GM23248 (cell line): ENCODE data around the gene LCNL1. TPM values are rescaled to one million over a fixed set of nuclear protein-coding genes. Genes with fewer than 3 reads are reported as not detected.

ENCODE experiments used
- DNase-seq: peaks from one replicate; pipeline ENCODE4 v3.0.0-alpha.2; 2015
- H2AFZ ChIP-seq: fragments of 200-600 bp; sonication (generic); 2 replicates; pipeline ENCODE4 v1.6.1; 2016; ENCODE audit warnings: antibody characterized with exemption
- H3F3A ChIP-seq: fragments of 200-600 bp; sonication (generic); 2 replicates; pipeline ENCODE4 v1.6.1; 2016; ENCODE audit warnings: mild to moderate bottlenecking, antibody characterized with exemption, mixed run types; ENCODE audit not compliant: insufficient read depth
- H3K27ac ChIP-seq: fragments of 200-600 bp; sonication (generic); 2 replicates; pipeline ENCODE4 v1.5.1; 2016; ENCODE audit warnings: mild to moderate bottlenecking
- H3K27me3 ChIP-seq: fragments of 200-600 bp; sonication (generic); replicated peaks from 2 replicates; pipeline ENCODE4 v1.6.1; 2016; ENCODE audit warnings: mild to moderate bottlenecking; ENCODE audit not compliant: insufficient read depth
- H3K36me3 ChIP-seq: fragments of 200-600 bp; sonication (generic); 2 replicates; pipeline ENCODE4 v1.6.1; 2016; ENCODE audit warnings: low read depth, mild to moderate bottlenecking
- H3K4me1 ChIP-seq: fragments of 200-600 bp; sonication (generic); 2 replicates; pipeline ENCODE4 v1.6.1; 2016; ENCODE audit warnings: mild to moderate bottlenecking; ENCODE audit not compliant: insufficient read depth
- H3K4me2 ChIP-seq: fragments of 200-600 bp; sonication (generic); one replicate; pipeline ENCODE4 v1.6.1; 2016; ENCODE audit warnings: mild to moderate bottlenecking; ENCODE audit not compliant: unreplicated experiment
- H3K4me3 ChIP-seq: fragments of 200-600 bp; sonication (generic); 2 replicates; pipeline ENCODE4 v1.5.1; 2016; ENCODE audit warnings: mild to moderate bottlenecking
- H3K79me2 ChIP-seq: fragments of 200-600 bp; sonication (generic); 2 replicates; pipeline ENCODE4 v1.6.1; 2016; ENCODE audit warnings: mild to moderate bottlenecking; ENCODE audit not compliant: insufficient read depth
- H3K9ac ChIP-seq: fragments of 200-600 bp; sonication (generic); 2 replicates; pipeline ENCODE4 v1.6.1; 2016; ENCODE audit warnings: mild to moderate bottlenecking
- H3K9me2 ChIP-seq: fragments of 200-600 bp; sonication (generic); 2 replicates; pipeline ENCODE4 v1.6.1; 2016; ENCODE audit warnings: mixed run types, mild to moderate bottlenecking, moderate library complexity; ENCODE audit not compliant: insufficient read depth
- H3K9me3 ChIP-seq: fragments of 200-600 bp; sonication (generic); one replicate; pipeline ENCODE4 v1.6.1; 2017; ENCODE audit warnings: low read depth
- H4K20me1 ChIP-seq: fragments of 200-600 bp; sonication (generic); 2 replicates; pipeline ENCODE4 v1.6.0; 2016; ENCODE audit not compliant: insufficient read depth
- EZH2 ChIP-seq: fragments of 200-600 bp; sonication (generic); IDR thresholded peaks from 2 replicates; pipeline ENCODE4 v1.6.1; 2018; ENCODE audit warnings: antibody characterized with exemption, mild to moderate bottlenecking; ENCODE audit not compliant: insufficient read depth, poor library complexity, severe bottlenecking
- EZH2phosphoT487 ChIP-seq: fragments of 200-600 bp; sonication (generic); IDR thresholded peaks from 2 replicates; pipeline ENCODE4 v1.6.1; 2018; ENCODE audit warnings: antibody characterized with exemption, moderate library complexity, mild to moderate bottlenecking, low read depth; ENCODE audit not compliant: insufficient read depth
- WGBS, 2 experiments: methylation state at CpG; one replicate each; pipeline ENCODE4 v1.1.6; 2015 to 2017; ENCODE audit warnings: low lambda C conversion rate in 2 of 2, low coverage in 1 of 2; ENCODE audit errors: missing lambda C conversion rate in 2 of 2; 5-methylcytosine and 5-hydroxymethylcytosine counted together
- in situ Hi-C: fragments of 300-500 bp; cut with MboI; formaldehyde crosslinking; loops from 2 replicates; pipeline ENCODE4 v1.15.0; 2020
- polyA plus RNA-seq: library from polyadenylated mRNA; unstranded; fragments of >200 nt; fragmentation: Nextera tagmentation; extraction: Ambion mirVana; gene quantifications from 2 replicates; pipeline ENCODE4 v1.2.1, GENCODE V29; 2016
- total RNA-seq: library from RNA; depleted of rRNA; stranded (reverse); fragments of >200 nt; shearing (Covaris generic); gene quantifications from 2 replicates; pipeline ENCODE4 v1.2.3, GENCODE V29; 2014

LCNL1 gene
- total and polyA plus RNA-seq, 2 experiments from 2014 or later = not detected

DNA sequence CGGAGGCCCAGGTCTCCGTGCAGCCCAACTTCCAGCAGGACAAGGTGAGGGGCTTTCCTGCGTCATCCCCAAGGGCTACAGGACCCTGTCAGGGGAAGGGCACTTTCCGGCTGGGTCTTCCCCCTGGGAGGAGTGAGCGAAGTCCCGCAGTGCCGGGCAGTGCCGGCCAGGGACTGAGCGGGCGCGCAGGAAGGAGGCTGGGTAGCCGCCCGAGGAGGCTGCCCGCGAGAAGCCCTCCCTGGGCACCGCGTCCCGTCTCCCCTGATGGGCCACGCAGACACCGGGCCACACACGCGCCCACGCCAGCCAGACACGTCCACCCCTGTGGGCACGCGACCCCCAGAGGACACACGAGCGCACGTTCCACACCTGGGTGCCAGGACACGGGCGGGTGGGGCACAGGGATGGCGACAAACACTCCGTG, 5.1 kb upstream of the LCNL1 start:
- H3K79me2 ChIP-seq = no peaks in the 10 kb centered on the region
- no peak for TF ChIP-seq EZH2
- no peak for TF ChIP-seq EZH2phosphoT487
- no peak overlapping the region for H3K27ac ChIP-seq
- no peaks in the 10 kb centered on the region for H3K36me3 ChIP-seq
- no peaks in the 10 kb centered on the region for H3K9me2 ChIP-seq
- H2AFZ ChIP-seq = peak overlapping the region; percentile 36
- no peaks in the 10 kb centered on the region for H3K9me3 ChIP-seq
- H3K9ac ChIP-seq = peak overlapping the region; percentile 12; the same call in 1 of the 2 replicates
- H3F3A ChIP-seq = no peaks in the 10 kb centered on the region
- 9 to 21% methylated on average over 20 to 28 of the region's 33 CpGs for WGBS, 2 experiments
- H3K4me1 ChIP-seq = no peaks in the 10 kb centered on the region
- H4K20me1 ChIP-seq = no peaks in the 10 kb centered on the region
- peak overlapping the region; percentile 57 for H3K4me3 ChIP-seq
- no peak for DNase-seq
- H3K27me3 ChIP-seq = no peaks in the 10 kb centered on the region
- H3K4me2 ChIP-seq = peak overlapping the region; percentile 58
- in situ Hi-C loops = no loop called here

DNA sequence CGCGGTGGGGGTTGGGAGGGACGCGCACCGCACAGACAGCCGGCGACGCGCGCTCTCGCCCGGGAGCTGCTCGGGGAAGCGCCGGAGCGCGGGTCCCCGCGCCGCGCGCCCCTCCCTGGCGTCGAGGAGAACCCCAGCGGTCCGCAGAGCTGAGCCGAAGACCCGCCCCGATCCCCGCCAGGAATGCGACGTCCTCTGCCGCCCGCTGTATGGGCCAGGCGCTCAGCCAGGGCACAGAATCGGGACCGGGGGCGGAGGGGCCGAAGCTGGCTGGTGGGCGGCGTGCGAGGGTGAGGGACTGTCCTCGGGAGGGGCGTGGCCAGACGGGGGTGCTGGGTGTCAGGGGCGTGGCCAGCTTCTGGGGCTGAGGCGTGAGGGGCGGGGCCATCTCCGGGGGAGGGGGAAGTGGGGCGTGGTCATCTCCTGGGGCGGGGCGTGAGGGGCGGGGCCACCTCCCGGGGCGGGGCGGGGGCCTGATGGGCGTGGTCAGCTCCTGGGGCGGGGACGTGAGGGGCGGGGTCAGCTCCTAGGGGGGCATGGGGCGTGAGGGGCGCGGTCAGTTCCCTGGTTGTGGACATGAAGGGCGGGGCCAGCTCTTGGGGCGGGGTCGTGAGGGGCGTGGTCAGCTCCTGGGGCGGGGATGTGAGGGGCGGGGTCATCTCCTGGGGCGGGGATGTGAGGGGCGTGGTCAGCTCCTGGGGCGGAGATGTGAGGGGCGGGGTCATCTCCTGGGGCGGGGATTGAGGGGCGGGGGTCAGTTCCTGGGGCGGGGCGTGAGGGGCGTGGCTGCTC, 4.5 kb upstream of the LCNL1 start:
- TF ChIP-seq EZH2phosphoT487 (no peak), EZH2 (no peak)
- no peaks in the 10 kb centered on the region for H3K79me2 ChIP-seq
- H3K9me3 ChIP-seq = no peaks in the 10 kb centered on the region
- H3K9me2 ChIP-seq = no peaks in the 10 kb centered on the region
- 5 to 7% methylated on average over 33 to 73 of the region's 78 CpGs for WGBS, 2 experiments
- no peaks in the 10 kb centered on the region for H3K36me3 ChIP-seq
- peak overlapping the region; percentile 12; the same call in 1 of the 2 replicates for H3K9ac ChIP-seq
- H3F3A ChIP-seq = no peaks in the 10 kb centered on the region
- H3K4me2 ChIP-seq = peak overlapping the region; percentile 58
- no peaks in the 10 kb centered on the region for H4K20me1 ChIP-seq
- no peak overlapping the region for H3K27ac ChIP-seq
- peak overlapping the region; percentile 36 for H2AFZ ChIP-seq
- H3K4me3 ChIP-seq = peak overlapping the region; percentile 57
- peak; percentile 77 for DNase-seq
- no peaks in the 10 kb centered on the region for H3K4me1 ChIP-seq
- no peaks in the 10 kb centered on the region for H3K27me3 ChIP-seq
- in situ Hi-C loops = no loop called here

DNA sequence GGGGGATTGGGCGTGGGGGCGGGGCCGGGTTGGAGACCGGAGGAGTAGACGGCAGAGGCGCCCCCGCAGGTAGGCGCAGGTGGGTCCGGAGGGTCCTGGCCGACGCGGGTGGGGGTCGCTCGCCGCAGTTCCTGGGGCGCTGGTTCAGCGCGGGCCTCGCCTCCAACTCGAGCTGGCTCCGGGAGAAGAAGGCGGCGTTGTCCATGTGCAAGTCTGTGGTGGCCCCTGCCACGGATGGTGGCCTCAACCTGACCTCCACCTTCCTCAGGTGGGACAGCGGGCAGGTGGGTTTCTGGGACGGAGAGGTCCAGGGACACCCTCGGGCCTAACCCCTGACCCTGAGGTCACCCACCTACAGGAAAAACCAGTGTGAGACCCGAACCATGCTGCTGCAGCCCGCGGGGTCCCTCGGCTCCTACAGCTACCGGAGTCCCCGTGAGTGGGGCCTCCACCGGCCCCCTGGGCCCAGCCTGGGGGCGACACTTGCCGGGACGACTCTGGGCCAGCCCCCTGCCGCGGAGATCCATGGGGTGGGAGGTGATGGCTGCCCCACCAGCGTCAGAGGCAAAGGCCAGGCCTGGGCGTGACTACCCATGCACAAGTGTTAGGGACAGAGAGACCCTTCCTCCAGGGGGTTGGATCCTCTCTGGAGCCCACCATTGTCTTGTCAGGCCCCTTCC, 3.8 kb upstream of the LCNL1 start:
- Histone ChIP-seq H2AFZ (no peak overlapping the region), H3K27ac (no peak overlapping the region), H3K36me3 (no peaks in the 10 kb centered on the region), H3K4me2 (no peak overlapping the region), H3K9me2 (no peaks in the 10 kb centered on the region), H3K79me2 (no peaks in the 10 kb centered on the region), H3K9me3 (no peaks in the 10 kb centered on the region), H3K4me1 (no peaks in the 10 kb centered on the region), H3F3A (no peaks in the 10 kb centered on the region), H3K4me3 (no peak overlapping the region), H4K20me1 (no peaks in the 10 kb centered on the region), H3K9ac (no peak overlapping the region), H3K27me3 (no peaks in the 10 kb centered on the region)
- in situ Hi-C loops = no loop called here
- TF ChIP-seq EZH2phosphoT487 = no peak
- TF ChIP-seq EZH2 = no peak
- 59 to 62% methylated on average over 22 to 34 of the region's 41 CpGs for WGBS, 2 experiments
- no peak for DNase-seq

DNA sequence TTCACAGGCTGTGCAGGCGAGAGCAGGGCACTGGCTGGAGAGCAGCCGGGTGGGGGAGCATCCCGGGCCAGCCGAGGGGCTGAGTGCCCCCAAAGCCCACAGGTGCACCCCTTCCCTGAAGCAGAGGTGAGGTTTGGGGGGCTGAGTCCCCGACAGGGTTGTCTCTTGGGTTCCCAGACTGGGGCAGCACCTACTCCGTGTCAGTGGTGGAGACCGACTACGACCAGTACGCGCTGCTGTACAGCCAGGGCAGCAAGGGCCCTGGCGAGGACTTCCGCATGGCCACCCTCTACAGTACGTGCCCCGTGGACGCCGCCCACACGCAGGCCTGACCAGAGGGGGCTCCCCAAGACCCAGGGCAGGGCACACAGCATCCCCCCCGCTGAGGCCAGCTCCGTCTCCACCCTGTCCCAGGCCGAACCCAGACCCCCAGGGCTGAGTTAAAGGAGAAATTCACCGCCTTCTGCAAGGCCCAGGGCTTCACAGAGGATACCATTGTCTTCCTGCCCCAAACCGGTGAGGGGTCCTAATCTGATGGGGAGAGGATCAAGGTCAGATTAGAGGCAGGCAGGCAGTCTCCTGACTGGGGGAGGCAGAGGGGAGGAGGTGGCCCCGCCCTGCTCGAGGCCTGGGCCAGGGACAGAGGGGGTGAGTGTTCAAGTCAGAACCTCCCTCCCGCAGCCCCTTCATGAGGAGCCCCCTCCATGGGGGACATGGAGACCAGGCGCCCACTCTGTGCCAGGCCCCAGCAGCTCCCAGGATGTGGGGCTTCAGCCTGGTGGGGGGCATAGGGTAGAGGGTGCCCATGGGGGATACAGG, 2.8 kb upstream of the LCNL1 start:
- WGBS, 2 experiments = 71 to 75% methylated on average over 23 to 26 of the region's 26 CpGs
- TF ChIP-seq EZH2phosphoT487 (no peak), EZH2 (no peak)
- Histone ChIP-seq H3K4me1 (no peaks in the 10 kb centered on the region), H3K27ac (no peak overlapping the region), H3F3A (no peaks in the 10 kb centered on the region), H3K27me3 (peaks cover 5% of the 10 kb centered on the region; the same call in 1 of the 2 replicates), H3K79me2 (no peaks in the 10 kb centered on the region), H3K9me3 (no peaks in the 10 kb centered on the region), H3K36me3 (no peaks in the 10 kb centered on the region), H3K9me2 (no peaks in the 10 kb centered on the region), H2AFZ (no peak overlapping the region), H3K4me2 (no peak overlapping the region), H4K20me1 (no peaks in the 10 kb centered on the region), H3K9ac (no peak overlapping the region), H3K4me3 (no peak overlapping the region)
- in situ Hi-C loops = no loop called here
- no peak for DNase-seq
